ENCODE data around the gene LGALS1.
A peak's percentile ranks its signal among the peaks of the same experiment; 100 is the strongest.
"Not testable (repeated sequence)": the region's sequence is repeated elsewhere in the genome, so short reads cannot be mapped to it uniquely, and the experiment has no call there.

The LGALS1 gene

GRCh38 chr22:37639070-37639760 is 36.2 kb upstream of the LGALS1 start, which contains the start of gene SH3BP1:
Gene SH3BP1 (plus strand): TSS chr22:37639669. CDS start chr22:37639788, 119 bp downstream.
- peak; percentile 71 for DNase-seq (ENCODE audit: low read depth)

- DNase-seq (ENCODE audit: low read depth) = no peak
Observed at GRCh38 chr22:37639771-37640590, 35.5 kb upstream of the LGALS1 start.

- no peak for DNase-seq (ENCODE audit: low read depth)
Observed at GRCh38 chr22:37640591-37641560, 34.6 kb upstream of the LGALS1 start.

- no peak for DNase-seq (ENCODE audit: low read depth)
Observed at GRCh38 chr22:37641561-37641949, 33.9 kb upstream of the LGALS1 start.

GRCh38 chr22:37643225-37643847 is 32.1 kb upstream of the LGALS1 start:
- no peak for DNase-seq (ENCODE audit: low read depth)

GRCh38 chr22:37647317-37647716 is 28.1 kb upstream of the LGALS1 start:
- no peak for DNase-seq (ENCODE audit: low read depth)

GRCh38 chr22:37647928-37648327 is 27.5 kb upstream of the LGALS1 start:
- no peak for DNase-seq (ENCODE audit: low read depth)

- DNase-seq (ENCODE audit: low read depth) = no peak
Observed at GRCh38 chr22:37650463-37651136, 24.8 kb upstream of the LGALS1 start.

- no peak for DNase-seq (ENCODE audit: low read depth)
Observed at GRCh38 chr22:37654563-37655251, 20.7 kb upstream of the LGALS1 start.

GRCh38 chr22:37655252-37655563 is 20.2 kb upstream of the LGALS1 start:
- DNase-seq (ENCODE audit: low read depth) = no peak

GRCh38 chr22:37656583-37656982 is 18.9 kb upstream of the LGALS1 start:
- not testable (repeated sequence) for DNase-seq (ENCODE audit: low read depth)

GRCh38 chr22:37657590-37658132 is 17.8 kb upstream of the LGALS1 start:
- DNase-seq (ENCODE audit: low read depth) = no peak

GRCh38 chr22:37658133-37659065 is 17.0 kb upstream of the LGALS1 start, which contains the start of gene PDXP:
Gene PDXP (plus strand): TSS chr22:37658723. CDS start chr22:37658783, 60 bp downstream.
- DNase-seq (ENCODE audit: low read depth) = peak; percentile 100

GRCh38 chr22:37659066-37659896 is 16.2 kb upstream of the LGALS1 start:
- DNase-seq (ENCODE audit: low read depth) = no peak

GRCh38 chr22:37659897-37660708 is 15.3 kb upstream of the LGALS1 start:
- DNase-seq (ENCODE audit: low read depth) = no peak

GRCh38 chr22:37660709-37661045 is 14.8 kb upstream of the LGALS1 start:
- no peak for DNase-seq (ENCODE audit: low read depth)

GRCh38 chr22:37661160-37661924 is 14.1 kb upstream of the LGALS1 start:
- DNase-seq (ENCODE audit: low read depth) = no peak

Data from CMK (cell line).